Colonic mucosa (tissue), 4 donors: ENCODE measurements around the gene CXADR. TPM values are rescaled to one million over a fixed set of nuclear protein-coding genes. Genes with fewer than 3 reads are reported as not detected.
A peak's percentile ranks its signal among the peaks of the same experiment; 100 is the strongest.

Source experiments
- DNase-seq: peaks from one replicate; pipeline ENCODE4 v3.0.0-alpha.2; 2020
- H3K27ac ChIP-seq: fragments of 200-600 bp; one replicate; pipeline ENCODE4 v1.8.0; 2021
- H3K27me3 ChIP-seq: fragments of 200-600 bp; one replicate; pipeline ENCODE4 v1.8.0; 2021
- H3K36me3 ChIP-seq: fragments of 200-600 bp; one replicate; pipeline ENCODE4 v1.8.0; 2021
- H3K4me1 ChIP-seq: fragments of 200-600 bp; one replicate; pipeline ENCODE4 v1.8.0; 2021; ENCODE audit warnings: mild to moderate bottlenecking
- H3K4me3 ChIP-seq: fragments of 200-600 bp; one replicate; pipeline ENCODE4 v1.8.0; 2021
- H3K9ac ChIP-seq, 2 donors: one replicate each; pipeline ENCODE4 v1.7.0; 2013; ENCODE audit warnings: control low read depth in 2 of 2, low read depth in 2 of 2, low read length in 2 of 2
- H3K9me3 ChIP-seq: fragments of 200-600 bp; one replicate; pipeline ENCODE4 v1.8.0; 2021
- intact Hi-C: fragments of 100-400 bp; cut with DNase I; formaldehyde crosslinking; loops from one replicate; pipeline ENCODE4 v1.14.1; 2022
- total RNA-seq, 2 donors: library from RNA; stranded (reverse); fragmentation: NEBNext Ultra II Directional in 1 of 2; extraction: Animal tissue kit (Norgen Biotek cat#: 25700) in 1 of 2; gene quantifications; one replicate each; pipeline ENCODE4 v1.2.1, GENCODE V29; 2021
- TF ChIP-seq, protein P1 (sequence below): fragments of 200-600 bp; IDR thresholded peaks from one replicate; pipeline ENCODE4 v1.8.0; 2022; ENCODE audit warnings: antibody characterized with exemption, mild to moderate bottlenecking
- donor health status: healthy.
- donor health status: DM: no; HTN: no; CAD: no.
- donor health status: DM: no; HTN: no; CAD: no.

CXADR gene
- total RNA-seq, 2 donors from 2014 or later = 41.4 to 93.9 TPM

DNA sequence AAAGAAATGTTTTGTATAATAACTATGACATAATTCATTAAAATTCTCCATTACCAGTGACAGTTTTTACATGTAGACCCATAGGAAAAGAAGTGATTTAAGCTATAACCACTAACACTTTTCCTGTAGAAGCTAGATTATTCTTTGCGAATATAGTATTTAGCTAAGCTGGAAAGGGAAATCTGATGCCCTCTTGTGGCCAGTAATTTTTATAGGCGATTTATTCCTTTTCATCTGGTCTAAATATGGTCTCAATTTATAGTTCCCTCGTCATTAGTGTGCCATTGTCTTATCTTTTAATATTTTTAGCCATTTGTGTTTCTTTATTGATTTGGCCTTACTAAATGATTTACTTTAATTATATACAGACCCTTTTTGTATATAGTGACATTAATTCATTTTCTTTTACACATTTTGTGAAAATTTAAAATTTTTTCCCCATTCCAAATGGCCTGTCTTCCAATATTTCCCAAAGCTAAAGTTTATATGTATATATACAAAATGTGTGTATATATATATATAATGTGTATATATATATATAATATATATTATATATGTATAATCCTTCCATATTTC is 73.1 kb downstream of the CXADR start:
- TF ChIP-seq, protein P1, sequence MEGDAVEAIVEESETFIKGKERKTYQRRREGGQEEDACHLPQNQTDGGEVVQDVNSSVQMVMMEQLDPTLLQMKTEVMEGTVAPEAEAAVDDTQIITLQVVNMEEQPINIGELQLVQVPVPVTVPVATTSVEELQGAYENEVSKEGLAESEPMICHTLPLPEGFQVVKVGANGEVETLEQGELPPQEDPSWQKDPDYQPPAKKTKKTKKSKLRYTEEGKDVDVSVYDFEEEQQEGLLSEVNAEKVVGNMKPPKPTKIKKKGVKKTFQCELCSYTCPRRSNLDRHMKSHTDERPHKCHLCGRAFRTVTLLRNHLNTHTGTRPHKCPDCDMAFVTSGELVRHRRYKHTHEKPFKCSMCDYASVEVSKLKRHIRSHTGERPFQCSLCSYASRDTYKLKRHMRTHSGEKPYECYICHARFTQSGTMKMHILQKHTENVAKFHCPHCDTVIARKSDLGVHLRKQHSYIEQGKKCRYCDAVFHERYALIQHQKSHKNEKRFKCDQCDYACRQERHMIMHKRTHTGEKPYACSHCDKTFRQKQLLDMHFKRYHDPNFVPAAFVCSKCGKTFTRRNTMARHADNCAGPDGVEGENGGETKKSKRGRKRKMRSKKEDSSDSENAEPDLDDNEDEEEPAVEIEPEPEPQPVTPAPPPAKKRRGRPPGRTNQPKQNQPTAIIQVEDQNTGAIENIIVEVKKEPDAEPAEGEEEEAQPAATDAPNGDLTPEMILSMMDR = peak; percentile 57
- DNase-seq = peak; percentile 38
- Histone ChIP-seq H3K36me3 (no peaks in the 10 kb centered on the region), H3K27ac (no peak overlapping the region), H3K27me3 (no peaks in the 10 kb centered on the region), H3K4me1 (no peaks in the 10 kb centered on the region), H3K9me3 (no peaks in the 10 kb centered on the region), H3K4me3 (no peak overlapping the region), H3K9ac (no peak overlapping the region)
- intact Hi-C loops = no loop called here

DNA sequence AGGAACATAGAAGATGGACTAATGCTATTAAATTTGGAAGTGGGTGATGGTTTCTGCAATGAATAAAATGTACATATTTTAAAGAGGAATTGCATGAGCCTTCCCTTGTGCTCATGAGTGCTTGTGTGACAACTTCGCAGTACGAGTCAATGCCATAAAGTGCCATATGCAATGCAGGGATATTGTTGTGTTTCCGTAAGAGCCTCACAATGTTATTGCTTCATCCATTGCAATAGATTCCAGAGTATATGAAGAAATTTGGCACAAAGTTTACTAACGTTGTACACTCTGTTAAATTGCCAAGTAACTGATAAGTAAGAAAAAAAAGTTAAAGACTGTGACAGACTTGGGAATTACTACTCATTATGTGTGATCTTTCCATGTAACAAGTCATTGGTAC is 77.6 kb downstream of the CXADR start:
- no peaks in the 10 kb centered on the region for H3K27me3 ChIP-seq
- intact Hi-C loops = no loop called here
- no peaks in the 10 kb centered on the region for H3K4me1 ChIP-seq
- DNase-seq = no peak
- no peaks in the 10 kb centered on the region for H3K9me3 ChIP-seq
- H3K36me3 ChIP-seq = no peaks in the 10 kb centered on the region
- no peak overlapping the region for H3K9ac ChIP-seq
- TF ChIP-seq, protein P1 = no peak
- H3K4me3 ChIP-seq = no peak overlapping the region
- no peak overlapping the region for H3K27ac ChIP-seq

DNA sequence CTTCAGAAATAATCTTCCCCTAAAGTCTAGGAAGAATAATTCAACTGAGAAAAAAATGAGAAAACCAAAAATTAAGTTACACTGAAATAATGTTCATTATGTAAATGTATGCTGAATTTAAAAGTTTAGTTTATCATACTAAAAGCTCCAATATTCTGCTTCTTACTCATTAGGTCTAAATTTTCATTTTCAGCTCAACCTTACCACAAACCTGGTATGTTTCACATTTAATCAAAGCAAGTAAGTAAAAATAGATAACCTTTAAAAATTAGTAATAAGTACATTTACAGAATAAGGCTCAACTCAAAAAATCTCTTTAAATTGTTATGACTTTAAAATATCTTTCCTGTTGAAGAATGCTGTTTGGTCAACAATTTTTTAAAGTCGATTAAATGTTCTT is 84.8 kb downstream of the CXADR start:
- H3K4me3 ChIP-seq = no peak overlapping the region
- no peaks in the 10 kb centered on the region for H3K27me3 ChIP-seq
- no peaks in the 10 kb centered on the region for H3K36me3 ChIP-seq
- TF ChIP-seq, protein P1 = no peak
- H3K27ac ChIP-seq = no peak overlapping the region
- intact Hi-C loops = no loop called here
- H3K4me1 ChIP-seq = no peaks in the 10 kb centered on the region
- H3K9me3 ChIP-seq = no peaks in the 10 kb centered on the region
- H3K9ac ChIP-seq = no peak overlapping the region
- DNase-seq = no peak

DNA sequence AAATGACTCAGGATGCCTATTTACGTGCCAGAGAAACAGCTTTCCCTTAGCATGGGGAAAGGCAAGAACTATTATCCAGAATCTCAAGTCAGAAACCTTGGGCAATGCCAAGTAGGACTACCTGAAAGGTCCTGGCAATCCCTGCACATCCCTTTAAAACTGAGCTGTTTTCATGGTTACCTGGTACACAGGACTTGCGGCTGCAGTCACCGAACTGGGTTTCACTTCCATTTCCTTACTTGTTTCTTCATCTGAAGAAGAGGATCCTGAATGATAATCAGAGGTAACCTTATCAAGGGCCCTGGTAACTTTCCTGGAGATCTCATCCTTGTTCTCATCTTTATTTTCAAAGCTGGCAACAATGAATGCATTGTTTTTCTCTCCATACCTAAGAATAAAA is 85.6 kb downstream of the CXADR start:
- DNase-seq = no peak
- H3K9me3 ChIP-seq = no peaks in the 10 kb centered on the region
- H3K4me3 ChIP-seq = no peak overlapping the region
- intact Hi-C loops = no loop called here
- no peak overlapping the region for H3K9ac ChIP-seq
- TF ChIP-seq, protein P1 = no peak
- H3K27ac ChIP-seq = no peak overlapping the region
- no peaks in the 10 kb centered on the region for H3K4me1 ChIP-seq
- H3K36me3 ChIP-seq = no peaks in the 10 kb centered on the region
- H3K27me3 ChIP-seq = no peaks in the 10 kb centered on the region

DNA sequence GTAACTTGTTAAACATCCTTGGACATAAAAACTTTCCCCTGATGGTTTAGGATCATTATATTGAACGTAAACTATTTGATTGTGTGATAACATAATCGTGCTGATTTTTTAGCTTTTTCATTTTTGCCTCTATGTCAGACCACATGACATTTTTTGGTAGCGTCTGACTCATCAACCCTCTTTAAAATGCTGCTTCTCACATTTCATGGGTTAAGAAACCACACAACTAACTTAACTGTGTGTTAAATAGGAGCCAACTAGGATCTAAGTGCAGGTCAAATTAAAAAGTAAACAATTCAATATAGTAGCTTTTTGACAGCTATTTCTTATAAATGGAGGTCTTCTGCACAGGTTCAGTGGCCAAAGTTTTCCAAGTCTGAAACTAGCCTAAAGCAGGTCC is 90.0 kb downstream of the CXADR start:
- no peak overlapping the region for H3K9ac ChIP-seq
- H3K36me3 ChIP-seq = no peaks in the 10 kb centered on the region
- H3K27me3 ChIP-seq = no peaks in the 10 kb centered on the region

More for the DNA sequence above, 90.0 kb downstream of the CXADR start:
- Histone ChIP-seq H3K4me3 (no peak overlapping the region), H3K4me1 (peaks cover under 1% of the 10 kb centered on the region), H3K27ac (no peak overlapping the region), H3K9me3 (no peaks in the 10 kb centered on the region)
- intact Hi-C loops = loop anchor here (10.0 kb wide), 1 partner anchor 212 kb away; the partner anchor contains the start of gene C21orf91
- DNase-seq = no peak
- TF ChIP-seq, protein P1 = no peak
